ENCODE measurements around the gene UBE2H. TPM values are rescaled to one million over a fixed set of nuclear protein-coding genes. Genes with fewer than 3 reads are reported as not detected.

The UBE2H gene
- total and polyA plus RNA-seq, 2 of the 4 experiments (the other 2 are of a cell fraction): 34.6 to 49.4 TPM

DNA sequence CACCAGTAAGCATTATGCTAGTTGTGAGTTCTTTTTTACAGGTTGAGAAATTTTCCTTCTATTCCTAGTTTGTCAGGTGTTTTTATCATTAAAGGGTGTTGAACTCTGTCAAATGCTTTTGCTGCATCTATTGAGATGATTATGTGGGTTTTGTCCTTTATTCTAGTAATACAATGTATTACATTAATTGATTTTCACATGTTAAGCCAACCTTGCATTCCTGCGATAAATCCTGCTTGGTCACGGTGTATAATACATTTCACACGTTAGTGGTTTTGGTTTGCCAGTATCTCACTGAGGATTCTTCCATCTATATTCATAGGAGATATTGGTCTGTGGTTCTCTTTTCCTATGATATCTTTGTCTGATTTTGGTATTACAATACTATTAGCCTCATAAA, 136.0 kb downstream of the UBE2H start:
- Histone ChIP-seq H4K91ac (ENCODE audit: insufficient read depth, low read depth, low read length) (no peak overlapping the region), H3K23ac (ENCODE audit: low read depth, low read length) (no peak overlapping the region), H4K20me1 (ENCODE audit: insufficient read depth, low read length) (no peaks in the 10 kb centered on the region), H3K27ac (ENCODE audit: insufficient read depth, low read length) (no peak overlapping the region), H3K14ac (replicated peaks; ENCODE audit: low read depth, low read length) (no peak overlapping the region), H3K4me2 (ENCODE audit: low read depth, low read length) (no peak overlapping the region), H4K8ac (ENCODE audit: low read depth in 2 of 2, low read length in 2 of 2) (no peak overlapping the region), H3K56ac (ENCODE audit: extremely low read depth, insufficient read depth, low read length) (no peak overlapping the region), H3K9me1 (ENCODE audit: insufficient read depth, low read length) (no peaks in the 10 kb centered on the region), H3K79me1 (ENCODE audit: low read depth in 1 of 2, low read length in 2 of 2) (no peaks in the 10 kb centered on the region), H3K9me3 (ENCODE audit: control insufficient read depth, insufficient read depth, low read length) (0 out of 2 replicates have a peak, but pooled peaks cover 2% of the 10 kb centered on the region), H3K4me3 (ENCODE audit: insufficient read depth, low read depth, low read length) (no peak overlapping the region), H3K18ac (ENCODE audit: low read depth, low read length) (no peak overlapping the region), H2AFZ (replicated peaks; ENCODE audit: low read length, poor library complexity) (no peak overlapping the region), H3K9ac (ENCODE audit: low read depth, low read length) (no peak overlapping the region), H3K36me3 (ENCODE audit: control insufficient read depth, insufficient read depth, low read length) (no peaks in the 10 kb centered on the region), H2BK20ac (ENCODE audit: low read depth, low read length) (no peak overlapping the region), H2AK9ac (replicated peaks; ENCODE audit: low read depth, low read length, poor library complexity) (no peak overlapping the region), H2BK15ac (ENCODE audit: low read depth, low read length) (no peak overlapping the region), H4K5ac (ENCODE audit: low read depth, low read length) (no peak overlapping the region), H2BK5ac (ENCODE audit: low read depth, low read length, poor library complexity, severe bottlenecking) (no peak overlapping the region), H3K4ac (ENCODE audit: low read depth, low read length) (no peak overlapping the region), H3K27me3 (ENCODE audit: control insufficient read depth, insufficient read depth, low read length) (no peaks in the 10 kb centered on the region), H2AK5ac (ENCODE audit: low read depth, low read length) (no peak overlapping the region), H3K4me1 (ENCODE audit: control insufficient read depth, insufficient read depth, low read length) (no peaks in the 10 kb centered on the region), H2BK120ac (ENCODE audit: low read depth, low read length) (no peak overlapping the region)
- ChIA-PET CTCF (no interaction called here), POLR2A (ENCODE audit: unreplicated experiment) (no interaction called here)
- dilution Hi-C loops (cut with HindIII; ENCODE audit: low sequenced_read_pairs, unreplicated experiment): no loop called here
- BruUV-seq (replicated peaks): no TSS peak
- intact Hi-C loops (cut with micrococcal nuclease): no loop called here
- ATAC-seq (ENCODE audit: low read depth) (no peak), DNase-seq (no peak)
- no CpG with 5 or more reads among the region's 3 CpGs for WGBS, 2 experiments (ENCODE audit: extremely low coverage in 2 of 2, insufficient read length in 1 of 2)
- in situ Hi-C loops (cut with MboI; ENCODE audit: low sequenced_read_pairs): no loop called here
- TF ChIP-seq NFE2L2 (IDR thresholded peaks at IDR 0.05; ENCODE audit: low read depth, low read length) (no peak), MAZ (IDR thresholded peaks at IDR 0.05; ENCODE audit: borderline replicate concordance, low read depth, low read length) (no peak), CHD1 (IDR thresholded peaks at IDR 0.05; ENCODE audit: low read depth, low read length) (no peak), FOS (IDR thresholded peaks at IDR 0.05; ENCODE audit: low read depth, low read length) (no peak), MXI1 (IDR thresholded peaks at IDR 0.05; ENCODE audit: borderline replicate concordance, low read depth, low read length) (no peak), CTCF (conservative IDR thresholded peaks at IDR 0.05; ENCODE audit: low read depth, low read length) (no peak), CEBPB (IDR thresholded peaks at IDR 0.05; ENCODE audit: low read depth, low read length) (no peak), RAD21 (IDR thresholded peaks at IDR 0.05; ENCODE audit: low read length) (no peak), BHLHE40 (IDR thresholded peaks at IDR 0.05; ENCODE audit: low read depth, low read length) (no peak), RCOR1 (IDR thresholded peaks at IDR 0.05; ENCODE audit: insufficient replicate concordance, low read length) (no peak), SMC3 (IDR thresholded peaks at IDR 0.05; ENCODE audit: low read depth, low read length) (no peak), POLR2A (IDR thresholded peaks at IDR 0.05; ENCODE audit: low read depth, low read length) (no peak), RFX5 (IDR thresholded peaks at IDR 0.05; ENCODE audit: low read depth, low read length) (no peak), MAFK (IDR thresholded peaks at IDR 0.05; ENCODE audit: low read depth, low read length) (no peak)
- TF ChIP-seq, protein P1, sequence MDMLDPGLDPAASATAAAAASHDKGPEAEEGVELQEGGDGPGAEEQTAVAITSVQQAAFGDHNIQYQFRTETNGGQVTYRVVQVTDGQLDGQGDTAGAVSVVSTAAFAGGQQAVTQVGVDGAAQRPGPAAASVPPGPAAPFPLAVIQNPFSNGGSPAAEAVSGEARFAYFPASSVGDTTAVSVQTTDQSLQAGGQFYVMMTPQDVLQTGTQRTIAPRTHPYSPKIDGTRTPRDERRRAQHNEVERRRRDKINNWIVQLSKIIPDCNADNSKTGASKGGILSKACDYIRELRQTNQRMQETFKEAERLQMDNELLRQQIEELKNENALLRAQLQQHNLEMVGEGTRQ (IDR thresholded peaks at IDR 0.05; ENCODE audit: low read depth, low read length): no peak
- TF ChIP-seq, protein P2, sequence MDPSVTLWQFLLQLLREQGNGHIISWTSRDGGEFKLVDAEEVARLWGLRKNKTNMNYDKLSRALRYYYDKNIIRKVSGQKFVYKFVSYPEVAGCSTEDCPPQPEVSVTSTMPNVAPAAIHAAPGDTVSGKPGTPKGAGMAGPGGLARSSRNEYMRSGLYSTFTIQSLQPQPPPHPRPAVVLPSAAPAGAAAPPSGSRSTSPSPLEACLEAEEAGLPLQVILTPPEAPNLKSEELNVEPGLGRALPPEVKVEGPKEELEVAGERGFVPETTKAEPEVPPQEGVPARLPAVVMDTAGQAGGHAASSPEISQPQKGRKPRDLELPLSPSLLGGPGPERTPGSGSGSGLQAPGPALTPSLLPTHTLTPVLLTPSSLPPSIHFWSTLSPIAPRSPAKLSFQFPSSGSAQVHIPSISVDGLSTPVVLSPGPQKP (IDR thresholded peaks at IDR 0.05; ENCODE audit: borderline replicate concordance, low read depth, low read length): no peak

Measured in IMR-90 (cell line).